Nephron (organoid): ENCODE measurements around the gene LIMCH1.
"Not testable (repeated sequence)": the region's sequence is repeated elsewhere in the genome, so short reads cannot be mapped to it uniquely, and the experiment has no call there.

Experiments
- H3K27ac Mint-ChIP-seq, 3 experiments: 2 replicates each; pipeline ENCODE4 v1.8.0; 2020; ENCODE audit warnings: mixed read lengths in 3 of 3, mild to moderate bottlenecking in 2 of 3, moderate library complexity in 1 of 3
- H3K27me3 Mint-ChIP-seq: 2 replicates; pipeline ENCODE4 v1.8.0; 2021; ENCODE audit warnings: low read depth, mild to moderate bottlenecking, moderate library complexity, mixed read lengths
- H3K36me3 Mint-ChIP-seq: 2 replicates; pipeline ENCODE4 v1.8.0; 2020; ENCODE audit warnings: low read depth, mixed read lengths
- H3K4me1 Mint-ChIP-seq: 2 replicates; pipeline ENCODE4 v1.8.0; 2020; ENCODE audit warnings: mixed read lengths
- H3K4me3 Mint-ChIP-seq, 3 experiments: 2 replicates each; pipeline ENCODE4 v1.8.0; 2020; ENCODE audit warnings: mild to moderate bottlenecking in 3 of 3, mixed read lengths in 3 of 3, moderate library complexity in 2 of 3
- H3K9me3 Mint-ChIP-seq: 2 replicates; pipeline ENCODE4 v1.8.0; 2020; ENCODE audit warnings: mixed read lengths
- TF ChIP-seq, protein P1 (sequence below), 3 experiments: fragments of 200-600 bp; sonication (generic); IDR thresholded peaks; one replicate each; pipeline ENCODE4 v1.5.0; 2021; ENCODE audit warnings: antibody characterized with exemption in 3 of 3; ENCODE audit not compliant: unreplicated experiment in 3 of 3

The LIMCH1 gene

DNA sequence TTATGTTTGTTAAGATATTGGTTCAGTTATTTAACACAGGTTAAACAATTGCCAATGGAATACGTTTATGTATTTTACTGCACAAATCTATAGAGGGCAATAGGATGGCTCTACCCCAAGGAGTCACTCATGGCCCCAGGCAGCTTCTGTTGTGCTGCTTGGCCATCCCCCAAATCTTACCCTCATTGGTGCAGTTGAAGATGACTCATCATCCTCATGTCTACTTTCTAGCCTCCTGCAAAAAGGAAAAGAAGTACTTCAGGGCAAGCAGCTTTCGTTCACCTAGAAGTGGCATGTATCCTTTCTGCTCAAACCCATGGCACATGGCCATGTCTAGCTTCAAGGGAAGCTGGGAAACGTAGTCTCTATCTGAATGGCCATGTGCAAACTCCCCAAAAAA is 196.4 kb downstream of the LIMCH1 start:
- TF ChIP-seq, protein P1, sequence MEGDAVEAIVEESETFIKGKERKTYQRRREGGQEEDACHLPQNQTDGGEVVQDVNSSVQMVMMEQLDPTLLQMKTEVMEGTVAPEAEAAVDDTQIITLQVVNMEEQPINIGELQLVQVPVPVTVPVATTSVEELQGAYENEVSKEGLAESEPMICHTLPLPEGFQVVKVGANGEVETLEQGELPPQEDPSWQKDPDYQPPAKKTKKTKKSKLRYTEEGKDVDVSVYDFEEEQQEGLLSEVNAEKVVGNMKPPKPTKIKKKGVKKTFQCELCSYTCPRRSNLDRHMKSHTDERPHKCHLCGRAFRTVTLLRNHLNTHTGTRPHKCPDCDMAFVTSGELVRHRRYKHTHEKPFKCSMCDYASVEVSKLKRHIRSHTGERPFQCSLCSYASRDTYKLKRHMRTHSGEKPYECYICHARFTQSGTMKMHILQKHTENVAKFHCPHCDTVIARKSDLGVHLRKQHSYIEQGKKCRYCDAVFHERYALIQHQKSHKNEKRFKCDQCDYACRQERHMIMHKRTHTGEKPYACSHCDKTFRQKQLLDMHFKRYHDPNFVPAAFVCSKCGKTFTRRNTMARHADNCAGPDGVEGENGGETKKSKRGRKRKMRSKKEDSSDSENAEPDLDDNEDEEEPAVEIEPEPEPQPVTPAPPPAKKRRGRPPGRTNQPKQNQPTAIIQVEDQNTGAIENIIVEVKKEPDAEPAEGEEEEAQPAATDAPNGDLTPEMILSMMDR (IDR thresholded peaks at IDR 0.05; ENCODE audit: unreplicated experiment in 3 of 3), result no peak
- Mint-ChIP-seq H3K9me3 (peaks cover 4% of the 10 kb centered on the region), H3K4me1 (no peaks in the 10 kb centered on the region), H3K27ac (no peak overlapping the region), H3K27me3 (peaks cover 86% of the 10 kb centered on the region), H3K4me3 (no peak overlapping the region), H3K36me3 (no peaks in the 10 kb centered on the region)

DNA sequence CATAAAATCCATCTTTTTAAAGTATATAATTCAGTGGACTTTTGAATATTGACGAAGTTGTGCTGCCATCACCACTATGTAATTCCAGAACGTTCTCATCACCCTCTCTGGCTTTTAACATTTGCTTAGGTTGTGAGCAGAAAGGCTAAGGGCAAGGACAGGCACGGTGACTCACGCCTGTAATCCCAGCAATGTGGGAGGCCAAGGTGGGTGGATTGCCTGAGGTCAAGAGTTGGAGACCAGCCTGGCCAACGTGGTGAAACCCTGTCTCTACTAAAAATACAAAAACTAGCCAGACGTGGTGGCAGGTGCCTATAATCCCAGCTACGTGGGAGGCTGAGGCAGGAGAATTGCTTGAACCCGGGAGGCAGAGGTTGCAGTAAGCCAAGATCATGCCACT is 199.5 kb downstream of the LIMCH1 start:
- H3K27me3 Mint-ChIP-seq, result peaks cover 91% of the 10 kb centered on the region
- H3K36me3 Mint-ChIP-seq, H3K27ac Mint-ChIP-seq, H3K9me3 Mint-ChIP-seq, H3K4me3 Mint-ChIP-seq, H3K4me1 Mint-ChIP-seq: not testable (repeated sequence)

DNA sequence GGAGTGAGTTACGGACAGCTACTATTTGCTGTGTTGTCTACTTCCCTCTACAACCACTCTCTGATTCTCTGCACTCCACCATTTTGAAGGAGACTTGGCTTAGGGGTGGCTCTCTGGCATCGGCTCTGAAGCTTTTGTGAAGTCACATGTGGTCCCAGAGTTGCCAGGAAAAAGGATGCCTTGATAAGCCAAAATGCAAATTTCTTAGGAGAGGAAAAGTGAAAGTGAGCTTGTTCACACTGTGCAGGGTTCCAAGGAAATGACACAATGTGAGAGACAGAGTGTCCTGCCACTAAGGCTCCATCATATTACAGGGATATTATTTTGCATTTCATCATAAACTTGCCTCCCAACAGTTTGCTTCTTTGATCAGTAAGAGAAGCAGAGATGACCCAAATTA is 203.4 kb downstream of the LIMCH1 start:
- Mint-ChIP-seq H3K27me3 (peaks cover 97% of the 10 kb centered on the region), H3K9me3 (peaks cover 13% of the 10 kb centered on the region), H3K27ac (no peak overlapping the region), H3K4me1 (peaks cover 6% of the 10 kb centered on the region), H3K36me3 (peaks cover 7% of the 10 kb centered on the region), H3K4me3 (no peak overlapping the region)
- TF ChIP-seq, protein P1 (IDR thresholded peaks at IDR 0.05; ENCODE audit: unreplicated experiment in 3 of 3), result no peak

GRCh38 chr4:41744572-41745291 is 206.8 kb downstream of the LIMCH1 start:
- H3K36me3 Mint-ChIP-seq, result peaks cover 7% of the 10 kb centered on the region
- peaks cover 9% of the 10 kb centered on the region for H3K9me3 Mint-ChIP-seq
- H3K27me3 Mint-ChIP-seq, result peaks cover 100% of the 10 kb centered on the region
- peak overlapping the region in 2 of 3 experiments; percentile 23 to 27 for H3K4me3 Mint-ChIP-seq
- H3K27ac Mint-ChIP-seq, result no peak overlapping the region
- TF ChIP-seq, protein P1 (IDR thresholded peaks at IDR 0.05; ENCODE audit: unreplicated experiment in 3 of 3), result no peak
- peaks cover 12% of the 10 kb centered on the region for H3K4me1 Mint-ChIP-seq

DNA sequence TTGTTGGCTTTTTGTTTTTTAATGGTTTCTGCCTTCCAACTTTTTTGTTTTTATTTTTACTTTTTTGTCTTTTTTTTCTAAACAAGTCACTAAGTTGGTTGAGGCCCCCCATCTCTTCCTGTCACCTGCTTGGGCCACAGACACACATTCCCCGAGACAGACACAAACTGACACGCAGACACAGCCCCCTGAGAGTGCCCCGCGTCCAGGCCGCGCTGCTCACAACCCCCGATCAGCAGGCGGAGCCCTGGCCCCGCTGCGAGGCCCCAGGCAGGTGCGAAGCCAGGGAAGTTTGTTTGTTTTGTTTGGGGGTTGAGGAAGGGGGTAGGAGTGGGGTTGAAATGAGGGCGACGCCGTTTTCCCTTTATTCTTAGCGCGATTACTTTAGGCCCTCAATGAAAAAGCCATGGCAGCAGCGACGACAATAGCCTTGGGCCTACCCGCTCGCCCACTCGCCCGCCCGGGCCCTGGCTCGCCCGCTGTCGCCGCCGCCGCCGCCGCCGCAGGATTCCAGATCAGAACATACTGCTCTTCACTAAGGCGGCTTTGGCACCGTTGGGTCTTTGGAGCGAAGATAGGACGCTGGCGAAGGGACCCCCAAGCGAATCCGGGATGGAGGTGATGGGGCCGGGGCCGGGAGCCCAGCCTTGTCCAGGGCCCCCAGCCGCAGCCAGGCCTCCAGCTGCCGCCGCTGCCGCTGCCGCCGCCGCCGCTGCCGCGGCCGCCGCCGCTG is 207.5 kb downstream of the LIMCH1 start:
- Mint-ChIP-seq H3K36me3 (peaks cover 7% of the 10 kb centered on the region), H3K27me3 (peaks cover 100% of the 10 kb centered on the region), H3K4me3 (no peak overlapping the region), H3K4me1 (peaks cover 12% of the 10 kb centered on the region), H3K9me3 (peaks cover 9% of the 10 kb centered on the region), H3K27ac (no peak overlapping the region)
- TF ChIP-seq, protein P1 (IDR thresholded peaks at IDR 0.05; ENCODE audit: unreplicated experiment in 3 of 3), result no peak

DNA sequence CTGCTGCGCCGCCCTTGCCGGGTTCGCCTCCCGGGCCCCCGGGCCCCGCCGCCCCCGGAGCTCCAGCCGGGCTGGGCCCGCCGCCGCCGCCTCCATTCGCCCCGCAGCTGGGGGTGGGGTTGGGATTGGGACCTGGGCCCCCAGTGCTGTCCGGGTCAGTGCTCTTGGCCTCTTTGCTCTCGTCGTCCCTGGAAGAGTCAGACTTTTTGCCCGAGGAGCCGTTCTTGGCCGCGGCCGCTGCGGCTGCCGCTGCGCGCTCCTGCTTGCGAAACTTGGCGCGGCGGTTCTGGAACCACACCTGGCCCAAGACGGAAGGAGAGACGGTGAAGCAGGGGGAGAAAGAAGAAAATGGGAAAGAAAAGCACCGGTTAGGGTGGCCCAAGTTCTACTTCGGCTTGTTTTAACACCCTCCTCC is 208.1 kb downstream of the LIMCH1 start:
- TF ChIP-seq, protein P1 (IDR thresholded peaks at IDR 0.05; ENCODE audit: unreplicated experiment in 3 of 3), result no peak
- Mint-ChIP-seq H3K4me3 (peak overlapping the region; percentile 56 to 71 (median 69)), H3K36me3 (peaks cover 7% of the 10 kb centered on the region), H3K27me3 (peaks cover 100% of the 10 kb centered on the region), H3K9me3 (peaks cover 9% of the 10 kb centered on the region), H3K27ac (no peak overlapping the region), H3K4me1 (peaks cover 12% of the 10 kb centered on the region)
